Stimulated activated CD8-positive, alpha-beta memory T cell treated with anti-CD3 and anti-CD28 coated beads, Interleukin-7, amount 100 ng/mL, for 1 hour (primary cell): ENCODE data around the gene CHRM4.

Experiments
- DNase-seq, 2 donors: peaks; one replicate each; pipeline ENCODE4 v3.0.0-alpha.2; 2020; ENCODE audit warnings: low read depth in 2 of 2

The CHRM4 gene

GRCh38 chr11:46402957-46403902, 11.7 kb upstream of the CHRM4 start:
- no peak for DNase-seq

- no peak for DNase-seq
These were observed 6.0 kb upstream of the CHRM4 start for GRCh38 chr11:46397526-46397925.

GRCh38 chr11:46393759-46394158, 2.2 kb upstream of the CHRM4 start:
- DNase-seq, result no peak

GRCh38 chr11:46393231-46393616, 1.6 kb upstream of the CHRM4 start:
- no peak for DNase-seq

- peak; percentile 47 to 55 for DNase-seq
These were observed 1.1 kb upstream of the CHRM4 start for GRCh38 chr11:46392421-46393230.

GRCh38 chr11:46391186-46391577, 394 bp downstream of the CHRM4 start:
- DNase-seq, result no peak

- DNase-seq, result no peak
These were observed 1.0 kb downstream of the CHRM4 start for GRCh38 chr11:46390331-46391171.

- DNase-seq, result no peak
These were observed 1.9 kb downstream of the CHRM4 start for GRCh38 chr11:46389450-46390330.

- DNase-seq, result no peak
These were observed 2.7 kb downstream of the CHRM4 start for GRCh38 chr11:46388619-46389449.

GRCh38 chr11:46387919-46388618, 3.5 kb downstream of the CHRM4 start:
- no peak for DNase-seq

GRCh38 chr11:46387456-46387855, 4.1 kb downstream of the CHRM4 start:
- no peak for DNase-seq

GRCh38 chr11:46386674-46387073, 4.9 kb downstream of the CHRM4 start:
- no peak for DNase-seq

- DNase-seq, result no peak
These were observed 5.5 kb downstream of the CHRM4 start for GRCh38 chr11:46386005-46386578.

GRCh38 chr11:46385169-46386004, 6.2 kb downstream of the CHRM4 start:
- DNase-seq, result no peak

- no peak for DNase-seq
These were observed 7.4 kb downstream of the CHRM4 start for GRCh38 chr11:46383974-46384701.

GRCh38 chr11:46383404-46383758, 8.2 kb downstream of the CHRM4 start:
- DNase-seq, result no peak

- DNase-seq, result no peak
These were observed 8.8 kb downstream of the CHRM4 start for GRCh38 chr11:46382646-46383403.
